Muscle of back (tissue), 11 donors: ENCODE results near the gene SKA2. TPM values are rescaled to one million over a fixed set of nuclear protein-coding genes. Genes with fewer than 3 reads are reported as not detected.
"Not testable (repeated sequence)": the region's sequence is repeated elsewhere in the genome, so short reads cannot be mapped to it uniquely, and the experiment has no call there.

Source experiments
- DNase-seq, 3 donors: peaks; one replicate each; pipeline versions ENCODE4 v3.0.0 to v3.0.0-alpha.2; 2013
- polyA plus RNA-seq, 10 donors: library from polyadenylated mRNA; unstranded; fragments of 120-200 nt; gene quantifications; one replicate each; pipeline ENCODE4 v1.2.1, GENCODE V29; 2013; ENCODE audit not compliant: insufficient read length in 10 of 10

SKA2 gene
- polyA plus RNA-seq, 10 donors = 34.6 to 56.3 (median 40.5) TPM

DNA sequence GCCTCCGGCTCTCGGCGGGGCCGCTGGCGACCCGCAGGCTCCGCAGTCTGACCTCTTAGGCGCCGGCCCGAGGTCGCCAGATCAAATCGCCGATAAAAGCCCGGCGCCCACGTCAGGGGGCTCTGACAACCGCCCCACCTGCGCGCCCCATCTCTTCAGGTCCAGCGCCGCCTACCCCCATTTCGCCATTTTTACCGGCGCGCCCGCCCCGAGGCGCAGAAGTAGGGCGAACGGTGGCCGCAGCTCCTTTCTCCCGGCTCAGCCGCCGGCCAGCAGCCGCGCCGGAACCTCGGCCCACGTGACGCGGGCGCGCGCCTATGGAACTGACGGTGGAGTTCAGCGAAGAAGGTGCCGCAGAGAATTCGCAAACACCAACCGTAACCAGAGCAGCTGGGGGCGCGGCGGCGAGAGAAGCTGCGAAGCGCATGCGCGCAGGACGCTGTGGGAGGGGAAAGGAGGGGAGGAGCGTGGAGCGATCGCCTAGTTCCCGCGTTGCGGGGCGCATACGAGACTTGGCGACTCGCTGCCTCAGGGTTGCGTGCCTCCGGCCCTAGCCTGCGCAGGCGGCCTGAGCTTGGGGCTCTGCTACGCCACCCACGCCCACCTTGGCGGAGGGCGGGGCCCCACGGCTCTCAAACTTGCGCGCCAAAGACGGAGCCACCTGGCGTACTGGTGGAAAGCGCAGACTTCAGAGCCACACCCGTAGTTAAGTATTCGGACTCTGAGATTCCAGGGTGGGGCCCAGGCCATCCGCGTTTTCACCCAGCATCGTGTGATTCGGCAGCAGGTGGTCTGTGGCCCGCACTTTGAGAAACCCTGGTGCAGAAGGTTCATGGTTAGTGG is 48.3 kb downstream of the SKA2 start, which contains the start of gene TRIM37:
TRIM37 (minus strand) TSS at position 418 of the 843 bp plus-strand sequence. CDS start 419 bp downstream, outside the sequence.
- DNase-seq = peak; percentile 98 to 100 (median 99)

DNA sequence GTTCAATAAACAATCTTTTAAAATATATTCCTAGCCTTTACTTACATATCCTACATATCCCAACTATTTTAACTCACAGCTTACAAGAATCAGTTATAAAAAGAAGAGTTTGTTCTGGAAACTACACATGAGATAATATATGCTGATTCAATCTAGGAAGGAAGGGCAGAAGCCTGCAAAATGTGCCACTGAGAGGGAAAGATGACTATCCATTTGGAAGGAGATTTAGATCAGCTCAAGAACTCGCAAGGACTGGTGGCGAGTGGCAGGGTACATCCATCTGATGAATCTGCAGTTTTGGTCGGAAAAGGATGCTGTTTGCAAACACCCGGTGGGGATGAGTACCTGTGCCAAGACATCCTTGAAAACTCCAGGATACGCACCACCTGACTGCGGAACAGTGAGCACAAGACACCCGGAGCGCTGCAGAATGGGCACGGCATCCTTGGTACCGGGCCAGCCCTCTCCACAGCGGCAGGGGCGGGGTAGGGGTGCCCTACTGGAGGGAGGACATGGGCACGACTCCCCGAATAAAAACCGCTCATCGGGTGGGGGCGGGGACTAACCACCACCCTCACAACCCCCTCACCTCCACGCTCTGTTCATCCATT is 49.0 kb downstream of the SKA2 start:
- peak; percentile 12 to 68 (median 29) for DNase-seq

DNA sequence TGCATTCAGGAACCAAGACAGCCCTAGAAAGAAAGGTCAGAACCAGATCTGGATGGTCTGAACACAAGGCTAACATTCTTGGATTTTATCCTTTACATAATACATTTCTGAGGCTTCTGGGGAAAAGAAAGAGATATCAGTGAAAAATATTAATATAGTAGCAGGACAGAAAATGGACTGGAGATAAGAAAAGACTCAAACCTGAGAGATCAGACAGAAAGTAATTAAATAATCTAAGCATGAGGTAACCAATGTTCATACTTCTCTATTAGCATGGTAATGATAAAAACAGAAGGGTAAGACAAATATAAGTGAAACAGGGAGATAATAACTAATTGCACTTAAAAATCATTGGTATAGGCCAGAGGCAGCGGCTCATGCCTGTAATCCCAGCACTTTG is 53.8 kb downstream of the SKA2 start:
- DNase-seq = no peak

DNA sequence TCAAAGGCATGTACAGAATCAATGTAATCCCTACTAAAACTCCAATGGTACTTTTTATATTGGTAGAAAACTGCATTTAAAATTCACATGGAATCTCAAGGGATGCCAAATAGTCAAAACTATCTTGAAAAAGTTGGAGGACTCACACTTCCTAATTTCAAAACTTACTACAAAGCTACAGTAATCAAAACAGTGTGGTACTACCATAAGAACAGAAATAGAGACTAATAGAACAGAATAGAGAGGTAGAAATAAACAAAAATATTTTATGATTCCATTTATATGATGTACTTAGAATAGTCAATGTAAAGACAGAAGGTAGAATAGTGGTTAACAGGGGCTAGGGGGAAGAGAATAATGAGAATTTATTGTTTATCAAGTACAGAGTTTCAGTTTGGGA is 57.1 kb downstream of the SKA2 start:
- no peak for DNase-seq

DNA sequence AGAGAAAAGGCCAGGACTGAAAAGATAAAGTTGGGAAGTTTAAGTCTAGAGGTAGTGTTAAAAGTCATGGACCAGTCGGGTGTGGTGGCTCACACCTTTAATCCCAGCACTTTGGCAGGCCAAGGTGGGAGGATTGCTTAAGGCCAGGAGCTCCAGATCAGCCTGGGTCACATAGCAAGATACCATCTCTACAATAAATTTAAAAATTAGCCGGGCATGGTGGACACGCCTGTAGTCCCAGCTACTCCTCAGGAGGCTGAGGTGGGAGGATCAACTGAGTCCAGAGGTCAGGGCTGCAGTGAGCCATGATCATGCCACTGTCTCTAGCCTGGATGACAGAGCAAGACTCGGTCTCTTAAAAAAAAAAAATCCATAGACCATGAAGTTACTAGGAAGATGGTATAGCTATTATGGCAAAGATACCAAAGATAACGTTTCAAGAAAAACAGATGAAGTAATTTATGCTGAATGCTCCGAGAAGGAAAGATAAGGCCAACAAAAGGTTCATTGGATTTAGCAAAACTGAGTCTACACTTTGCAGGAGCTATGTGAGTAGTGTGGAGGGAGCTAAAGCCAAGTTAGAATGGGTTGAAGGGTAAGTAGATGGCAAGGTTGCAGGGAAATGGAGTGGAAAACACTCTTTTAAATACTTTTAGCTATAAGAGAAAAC is 60.0 kb downstream of the SKA2 start:
- DNase-seq = no peak

DNA sequence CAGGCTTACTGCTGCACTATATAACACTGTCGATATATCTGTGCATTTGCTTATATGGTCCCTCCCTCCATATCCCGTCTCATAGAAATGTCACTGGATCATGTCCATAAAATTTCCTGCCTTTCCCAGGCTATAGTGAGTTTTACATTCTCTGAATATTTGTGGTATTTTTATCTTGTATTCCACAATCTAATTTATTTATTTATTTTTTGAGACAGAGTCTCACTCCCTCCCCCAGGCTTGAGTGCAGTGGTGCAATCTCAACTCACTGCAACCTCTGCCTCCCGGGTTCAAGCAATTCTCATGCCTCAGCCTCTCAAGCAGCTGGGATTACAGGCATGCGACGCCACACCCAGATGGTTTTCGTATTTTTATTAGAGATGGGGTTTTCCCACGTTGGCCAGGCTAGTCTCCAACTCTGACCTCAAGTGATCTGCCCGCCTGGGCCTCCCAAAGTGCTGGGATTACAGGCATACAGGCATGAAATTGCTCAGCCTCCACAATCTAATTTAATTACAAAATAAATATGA is 61.2 kb downstream of the SKA2 start:
- peak; percentile 33 to 83 (median 69) for DNase-seq

DNA sequence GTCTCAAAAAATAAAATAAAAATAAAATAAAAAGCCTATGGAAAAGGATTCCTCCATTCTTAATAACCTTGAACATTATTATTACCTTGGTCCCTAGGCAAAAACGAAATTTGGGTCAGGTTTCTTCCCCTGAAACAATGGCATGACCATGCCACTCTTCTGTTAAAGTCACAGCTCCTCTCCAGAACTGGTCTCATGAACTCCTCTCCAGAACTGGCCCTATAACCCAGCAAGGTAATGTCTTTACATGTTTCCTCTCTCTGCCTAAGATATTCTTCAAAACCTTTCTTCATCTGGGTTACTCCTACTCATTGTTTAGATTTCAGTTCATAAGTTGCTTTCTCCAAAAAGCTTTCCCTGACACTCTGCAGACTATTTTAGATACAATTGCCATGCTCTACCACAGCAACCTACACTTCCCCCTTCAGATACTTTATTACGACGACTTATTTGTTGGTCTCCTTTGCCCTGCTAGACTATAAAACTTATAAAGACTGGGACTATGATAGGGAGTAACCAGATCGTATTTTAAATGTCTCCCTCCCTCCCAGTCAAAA is 61.8 kb downstream of the SKA2 start:
- DNase-seq = no peak

DNA sequence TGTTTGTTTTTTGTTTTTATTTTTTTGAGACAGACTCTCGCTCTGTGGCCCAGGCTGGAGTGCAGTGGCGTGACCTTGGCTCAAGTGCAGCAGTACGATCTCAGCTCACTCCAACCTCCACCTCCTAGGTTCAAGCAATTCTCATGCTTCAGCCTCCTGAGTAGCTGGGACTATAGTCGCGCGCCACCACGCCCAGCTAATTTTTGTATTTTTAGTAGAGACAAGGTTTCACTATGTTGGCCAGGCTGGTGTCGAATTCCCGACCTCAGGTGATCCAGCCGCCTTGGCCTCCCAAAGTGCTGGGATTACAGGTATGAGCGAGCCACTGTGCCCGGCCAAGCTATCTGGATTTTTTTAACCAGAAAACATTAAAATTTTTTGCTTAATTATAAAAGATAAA is 64.4 kb downstream of the SKA2 start:
- DNase-seq = not testable (repeated sequence)

DNA sequence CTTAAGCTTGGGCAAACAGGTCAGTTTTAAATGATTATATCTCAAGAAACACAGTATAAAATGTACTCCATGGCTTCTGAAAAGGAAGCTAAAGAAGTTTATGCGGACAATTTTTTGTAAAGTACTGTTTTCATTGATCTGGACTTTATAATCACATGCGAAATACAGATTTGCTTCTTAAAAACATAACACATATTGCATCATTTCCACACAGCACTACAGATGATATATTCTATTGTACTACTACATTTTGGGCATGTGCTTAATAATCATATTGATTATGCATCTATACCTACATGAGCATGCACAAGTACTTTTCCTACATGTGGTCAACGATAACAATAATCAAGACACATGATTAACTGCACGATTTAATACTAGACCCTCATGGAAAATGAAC is 70.8 kb downstream of the SKA2 start:
- no peak for DNase-seq

DNA sequence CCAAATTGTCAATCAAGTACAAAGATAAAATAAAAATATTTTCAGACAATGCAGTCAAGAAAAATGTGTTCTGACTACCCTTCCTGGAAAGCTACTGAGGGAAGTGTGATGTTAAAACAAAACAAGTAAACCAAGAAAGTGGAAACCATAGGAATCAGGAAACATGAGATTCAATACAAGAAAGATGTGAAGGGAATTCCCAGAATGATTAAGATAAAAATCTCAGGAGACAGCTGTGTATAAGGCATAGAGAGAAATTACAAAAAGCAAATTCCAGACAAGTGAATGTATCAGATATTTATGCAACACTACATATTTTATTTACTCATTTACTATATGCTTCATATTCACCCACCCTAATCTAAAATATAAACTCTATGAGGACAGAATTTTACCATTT is 80.5 kb downstream of the SKA2 start:
- no peak for DNase-seq

DNA sequence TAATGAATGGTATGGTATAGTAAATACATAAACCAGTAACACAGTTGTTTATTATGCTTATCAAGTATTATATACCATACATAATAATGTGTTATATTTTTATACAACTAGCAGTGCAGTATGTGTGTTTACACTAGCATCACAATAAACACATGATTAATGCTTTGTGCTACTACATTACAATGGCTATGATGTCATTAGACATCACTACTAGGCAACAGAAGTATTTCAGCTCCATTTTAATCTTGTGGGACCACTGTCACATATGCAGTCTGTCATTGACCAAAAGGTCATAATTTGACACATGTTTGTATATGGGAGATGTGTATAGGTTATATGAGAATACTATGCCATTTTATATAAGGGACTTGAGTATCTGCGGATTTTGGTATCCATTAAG is 81.0 kb downstream of the SKA2 start:
- no peak for DNase-seq

DNA sequence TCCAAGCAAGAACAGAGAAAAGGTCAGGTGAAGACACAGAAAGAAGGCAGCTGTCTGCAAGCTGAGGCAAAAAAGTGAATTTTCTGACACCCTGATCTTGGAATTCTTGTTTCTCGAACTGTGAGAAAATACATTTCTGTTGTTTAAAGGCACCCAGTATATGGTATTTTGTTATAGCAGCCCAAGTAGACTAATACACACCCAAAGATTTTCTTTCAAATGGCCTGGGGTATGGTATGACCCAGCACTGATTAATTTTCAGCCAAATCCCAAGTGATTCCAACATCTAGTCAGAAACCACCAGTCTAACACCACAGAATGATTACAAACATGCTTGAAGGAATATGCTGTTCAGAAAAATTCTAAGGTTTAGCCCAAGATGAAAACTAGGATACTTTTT is 85.1 kb downstream of the SKA2 start:
- DNase-seq = no peak

DNA sequence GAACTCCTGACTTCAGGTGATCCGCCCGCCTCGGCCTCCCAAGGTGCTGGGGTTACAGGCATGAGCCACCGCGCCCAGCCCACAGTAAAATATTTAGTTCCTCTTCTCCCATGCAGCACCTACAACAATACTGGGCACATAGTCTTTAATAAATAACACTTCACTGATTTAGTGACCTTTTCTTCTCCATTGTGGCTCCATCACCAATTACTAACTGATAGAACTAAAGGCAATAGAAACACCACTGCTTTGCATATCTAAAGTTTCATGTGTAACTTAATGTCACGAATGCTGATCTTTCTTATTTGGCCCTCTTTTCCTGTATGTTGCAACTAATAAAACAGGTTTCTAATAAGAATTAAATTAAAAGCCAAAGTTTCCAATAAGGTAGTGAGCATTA is 87.2 kb downstream of the SKA2 start:
- DNase-seq = no peak

DNA sequence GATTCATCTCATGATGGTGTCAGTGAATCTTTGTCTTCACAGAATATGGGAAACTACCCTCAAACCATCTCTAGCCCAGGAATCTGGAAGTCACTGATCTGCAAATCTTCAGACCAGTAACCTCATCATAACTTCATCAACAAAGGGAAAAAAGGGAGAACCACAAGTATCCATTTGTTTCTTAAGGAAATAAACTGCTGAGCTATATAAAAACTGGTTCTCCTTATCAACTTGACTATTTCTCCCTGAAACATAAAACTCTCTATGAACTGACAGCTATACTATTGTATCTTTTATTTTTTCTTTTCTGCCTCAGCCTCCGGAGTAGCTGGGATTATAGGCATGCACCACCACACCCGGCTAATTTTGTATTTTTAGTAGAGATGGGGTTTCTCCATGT is 87.6 kb downstream of the SKA2 start:
- DNase-seq = no peak

DNA sequence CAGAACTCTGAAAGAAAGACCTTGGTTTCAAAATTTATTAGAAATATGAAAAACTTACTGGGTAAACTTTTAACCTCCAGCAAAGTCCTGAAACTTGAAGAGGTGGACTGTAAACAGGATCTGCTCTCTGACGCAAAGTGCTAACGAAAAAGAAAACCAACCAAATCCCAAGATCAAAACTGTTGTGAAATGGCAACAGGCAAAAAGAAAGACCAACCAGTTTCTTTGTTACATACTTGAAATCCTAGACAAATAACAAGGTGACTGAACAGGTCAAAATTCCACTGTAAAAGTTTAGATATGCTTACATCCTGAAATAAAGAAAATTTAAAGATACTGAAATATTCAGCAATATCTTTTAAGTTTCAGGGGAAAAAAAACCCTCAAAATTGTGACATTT is 92.5 kb downstream of the SKA2 start:
- no peak for DNase-seq

Other genes starting within 250 kb of the SKA2 start
- 10 to 100 TPM; 12.1 to 18.9 (median 15.0) TPM for gene TRIM37, start 48.3 kb downstream of the SKA2 start, polyA plus RNA-seq
- gene PRR11, start 560 bp upstream of the SKA2 start, polyA plus RNA-seq = 10 to 100 TPM; 10.3 to 19.8 (median 12.9) TPM
- 10 to 100 TPM; 12.5 to 18.4 (median 14.6) TPM for gene SMG8, start 54.8 kb upstream of the SKA2 start, polyA plus RNA-seq
- gene GDPD1, start 65.3 kb upstream of the SKA2 start, polyA plus RNA-seq = 1 to 10 TPM; 1.2 to 2.9 (median 2.5) TPM
- gene YPEL2, start 176.5 kb upstream of the SKA2 start, polyA plus RNA-seq = 10 to 100 TPM; 10.8 to 17.4 (median 14.4) TPM